Measurements from ENCODE around the gene CAMK2D.

DNA sequence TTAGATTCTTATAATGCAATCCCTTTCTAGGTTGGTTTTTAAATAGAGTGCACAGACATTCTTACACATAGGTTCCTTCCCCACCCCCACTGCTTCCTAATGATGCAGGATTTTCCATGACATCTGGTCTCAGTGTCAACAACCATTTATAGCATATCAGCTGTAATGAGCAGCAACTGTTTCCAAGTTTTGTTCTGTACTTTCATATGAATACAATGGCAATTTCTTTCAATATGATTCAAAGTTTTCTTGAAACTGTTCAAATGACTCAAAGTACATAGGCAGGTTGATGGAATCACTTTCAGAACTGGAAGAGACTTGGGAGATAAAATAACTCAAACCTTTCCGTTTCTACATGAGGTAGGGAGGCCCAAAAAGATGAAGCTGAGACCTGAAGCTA is 220.7 kb downstream of the CAMK2D start:
- TF ChIP-seq, protein P1, sequence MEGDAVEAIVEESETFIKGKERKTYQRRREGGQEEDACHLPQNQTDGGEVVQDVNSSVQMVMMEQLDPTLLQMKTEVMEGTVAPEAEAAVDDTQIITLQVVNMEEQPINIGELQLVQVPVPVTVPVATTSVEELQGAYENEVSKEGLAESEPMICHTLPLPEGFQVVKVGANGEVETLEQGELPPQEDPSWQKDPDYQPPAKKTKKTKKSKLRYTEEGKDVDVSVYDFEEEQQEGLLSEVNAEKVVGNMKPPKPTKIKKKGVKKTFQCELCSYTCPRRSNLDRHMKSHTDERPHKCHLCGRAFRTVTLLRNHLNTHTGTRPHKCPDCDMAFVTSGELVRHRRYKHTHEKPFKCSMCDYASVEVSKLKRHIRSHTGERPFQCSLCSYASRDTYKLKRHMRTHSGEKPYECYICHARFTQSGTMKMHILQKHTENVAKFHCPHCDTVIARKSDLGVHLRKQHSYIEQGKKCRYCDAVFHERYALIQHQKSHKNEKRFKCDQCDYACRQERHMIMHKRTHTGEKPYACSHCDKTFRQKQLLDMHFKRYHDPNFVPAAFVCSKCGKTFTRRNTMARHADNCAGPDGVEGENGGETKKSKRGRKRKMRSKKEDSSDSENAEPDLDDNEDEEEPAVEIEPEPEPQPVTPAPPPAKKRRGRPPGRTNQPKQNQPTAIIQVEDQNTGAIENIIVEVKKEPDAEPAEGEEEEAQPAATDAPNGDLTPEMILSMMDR (conservative IDR thresholded peaks at IDR 0.05): no peak
- no peak for TF ChIP-seq ZFX (IDR thresholded peaks at IDR 0.05)

Measured in C4-2B (cell line).